NOMO-1 treated with dmso at 0.1 percent for 144 hours (cell line): ENCODE data around the gene MAP3K14.

Source experiments
- DNase-seq: peaks from one replicate; lab custom pipeline; 2025; ENCODE audit not compliant: unreplicated experiment; lab: John Stamatoyannopoulos, UW

MAP3K14 gene

GRCh38 chr17:45238155-45238774, 78.6 kb downstream of the MAP3K14 start:
- no peak for DNase-seq

GRCh38 chr17:45237686-45238085, 79.1 kb downstream of the MAP3K14 start:
- no peak for DNase-seq

- DNase-seq, result no peak
Measured at GRCh38 chr17:45236282-45236606, 80.6 kb downstream of the MAP3K14 start.

- peak; percentile 38 for DNase-seq
Measured at GRCh38 chr17:45235416-45236281, 81.2 kb downstream of the MAP3K14 start.

GRCh38 chr17:45234641-45235415, 82.0 kb downstream of the MAP3K14 start:
- DNase-seq, result no peak

GRCh38 chr17:45233423-45233924, 83.3 kb downstream of the MAP3K14 start:
- DNase-seq, result no peak

- no peak for DNase-seq
Measured at GRCh38 chr17:45232514-45233422, 84.1 kb downstream of the MAP3K14 start.

- no peak for DNase-seq
Measured at GRCh38 chr17:45231481-45232116, 85.2 kb downstream of the MAP3K14 start.

- no peak for DNase-seq
Measured at GRCh38 chr17:45230787-45231480, 85.9 kb downstream of the MAP3K14 start.

GRCh38 chr17:45230410-45230786, 86.4 kb downstream of the MAP3K14 start:
- DNase-seq, result no peak

GRCh38 chr17:45229681-45230409, 87.0 kb downstream of the MAP3K14 start:
- DNase-seq, result no peak

GRCh38 chr17:45228763-45229539, 87.9 kb downstream of the MAP3K14 start:
- peak; percentile 85 for DNase-seq

- DNase-seq, result no peak
Measured at GRCh38 chr17:45227926-45228762, 88.7 kb downstream of the MAP3K14 start.

- peak; percentile 38 for DNase-seq
Measured at GRCh38 chr17:45227101-45227925, 89.5 kb downstream of the MAP3K14 start.

GRCh38 chr17:45226576-45226975, 90.2 kb downstream of the MAP3K14 start:
- DNase-seq, result no peak

GRCh38 chr17:45225964-45226530, 90.8 kb downstream of the MAP3K14 start:
- DNase-seq, result peak; percentile 92
